ENCODE measurements around the gene ASIC2. TPM values are rescaled to one million over a fixed set of nuclear protein-coding genes. Genes with fewer than 3 reads are reported as not detected.

The ASIC2 gene
- total and polyA plus RNA-seq, 2 experiments from 2014 or later, result 0.52 to 2.8 TPM

DNA sequence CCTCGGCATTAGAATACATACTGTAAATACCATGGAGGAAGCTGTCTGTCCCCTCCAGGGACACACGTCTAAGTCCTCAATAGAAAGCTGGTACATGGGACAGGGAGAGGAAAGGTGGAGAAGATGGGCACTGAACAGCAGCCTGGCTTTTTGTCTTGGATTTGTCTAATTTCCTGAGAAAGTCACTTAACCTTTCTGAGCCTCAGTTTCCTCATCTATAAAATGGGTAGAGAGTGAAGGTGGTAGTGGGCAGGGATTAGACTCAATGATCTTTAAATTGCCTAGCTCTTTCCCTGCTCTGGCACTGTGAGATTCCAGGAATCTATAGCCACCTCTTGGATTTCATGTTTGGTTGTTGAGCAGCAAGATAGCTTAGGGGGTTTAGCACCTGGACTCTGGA, 96.2 kb downstream of the ASIC2 start:
- peaks cover 53% of the 10 kb centered on the region for H3K27me3 Mint-ChIP-seq (ENCODE audit: insufficient read depth, low read depth, poor library complexity)
- peaks cover 25% of the 10 kb centered on the region for H3K4me1 ChIP-seq (ENCODE audit: insufficient read depth)
- 0 out of 2 replicates have a peak, but pooled peaks cover 4% of the 10 kb centered on the region for H3F3A ChIP-seq (replicated peaks; ENCODE audit: low read depth)
- no peak for TF ChIP-seq STAT1 (IDR thresholded peaks at IDR 0.05; ENCODE audit: unreplicated experiment)
- TF ChIP-seq, protein P1, sequence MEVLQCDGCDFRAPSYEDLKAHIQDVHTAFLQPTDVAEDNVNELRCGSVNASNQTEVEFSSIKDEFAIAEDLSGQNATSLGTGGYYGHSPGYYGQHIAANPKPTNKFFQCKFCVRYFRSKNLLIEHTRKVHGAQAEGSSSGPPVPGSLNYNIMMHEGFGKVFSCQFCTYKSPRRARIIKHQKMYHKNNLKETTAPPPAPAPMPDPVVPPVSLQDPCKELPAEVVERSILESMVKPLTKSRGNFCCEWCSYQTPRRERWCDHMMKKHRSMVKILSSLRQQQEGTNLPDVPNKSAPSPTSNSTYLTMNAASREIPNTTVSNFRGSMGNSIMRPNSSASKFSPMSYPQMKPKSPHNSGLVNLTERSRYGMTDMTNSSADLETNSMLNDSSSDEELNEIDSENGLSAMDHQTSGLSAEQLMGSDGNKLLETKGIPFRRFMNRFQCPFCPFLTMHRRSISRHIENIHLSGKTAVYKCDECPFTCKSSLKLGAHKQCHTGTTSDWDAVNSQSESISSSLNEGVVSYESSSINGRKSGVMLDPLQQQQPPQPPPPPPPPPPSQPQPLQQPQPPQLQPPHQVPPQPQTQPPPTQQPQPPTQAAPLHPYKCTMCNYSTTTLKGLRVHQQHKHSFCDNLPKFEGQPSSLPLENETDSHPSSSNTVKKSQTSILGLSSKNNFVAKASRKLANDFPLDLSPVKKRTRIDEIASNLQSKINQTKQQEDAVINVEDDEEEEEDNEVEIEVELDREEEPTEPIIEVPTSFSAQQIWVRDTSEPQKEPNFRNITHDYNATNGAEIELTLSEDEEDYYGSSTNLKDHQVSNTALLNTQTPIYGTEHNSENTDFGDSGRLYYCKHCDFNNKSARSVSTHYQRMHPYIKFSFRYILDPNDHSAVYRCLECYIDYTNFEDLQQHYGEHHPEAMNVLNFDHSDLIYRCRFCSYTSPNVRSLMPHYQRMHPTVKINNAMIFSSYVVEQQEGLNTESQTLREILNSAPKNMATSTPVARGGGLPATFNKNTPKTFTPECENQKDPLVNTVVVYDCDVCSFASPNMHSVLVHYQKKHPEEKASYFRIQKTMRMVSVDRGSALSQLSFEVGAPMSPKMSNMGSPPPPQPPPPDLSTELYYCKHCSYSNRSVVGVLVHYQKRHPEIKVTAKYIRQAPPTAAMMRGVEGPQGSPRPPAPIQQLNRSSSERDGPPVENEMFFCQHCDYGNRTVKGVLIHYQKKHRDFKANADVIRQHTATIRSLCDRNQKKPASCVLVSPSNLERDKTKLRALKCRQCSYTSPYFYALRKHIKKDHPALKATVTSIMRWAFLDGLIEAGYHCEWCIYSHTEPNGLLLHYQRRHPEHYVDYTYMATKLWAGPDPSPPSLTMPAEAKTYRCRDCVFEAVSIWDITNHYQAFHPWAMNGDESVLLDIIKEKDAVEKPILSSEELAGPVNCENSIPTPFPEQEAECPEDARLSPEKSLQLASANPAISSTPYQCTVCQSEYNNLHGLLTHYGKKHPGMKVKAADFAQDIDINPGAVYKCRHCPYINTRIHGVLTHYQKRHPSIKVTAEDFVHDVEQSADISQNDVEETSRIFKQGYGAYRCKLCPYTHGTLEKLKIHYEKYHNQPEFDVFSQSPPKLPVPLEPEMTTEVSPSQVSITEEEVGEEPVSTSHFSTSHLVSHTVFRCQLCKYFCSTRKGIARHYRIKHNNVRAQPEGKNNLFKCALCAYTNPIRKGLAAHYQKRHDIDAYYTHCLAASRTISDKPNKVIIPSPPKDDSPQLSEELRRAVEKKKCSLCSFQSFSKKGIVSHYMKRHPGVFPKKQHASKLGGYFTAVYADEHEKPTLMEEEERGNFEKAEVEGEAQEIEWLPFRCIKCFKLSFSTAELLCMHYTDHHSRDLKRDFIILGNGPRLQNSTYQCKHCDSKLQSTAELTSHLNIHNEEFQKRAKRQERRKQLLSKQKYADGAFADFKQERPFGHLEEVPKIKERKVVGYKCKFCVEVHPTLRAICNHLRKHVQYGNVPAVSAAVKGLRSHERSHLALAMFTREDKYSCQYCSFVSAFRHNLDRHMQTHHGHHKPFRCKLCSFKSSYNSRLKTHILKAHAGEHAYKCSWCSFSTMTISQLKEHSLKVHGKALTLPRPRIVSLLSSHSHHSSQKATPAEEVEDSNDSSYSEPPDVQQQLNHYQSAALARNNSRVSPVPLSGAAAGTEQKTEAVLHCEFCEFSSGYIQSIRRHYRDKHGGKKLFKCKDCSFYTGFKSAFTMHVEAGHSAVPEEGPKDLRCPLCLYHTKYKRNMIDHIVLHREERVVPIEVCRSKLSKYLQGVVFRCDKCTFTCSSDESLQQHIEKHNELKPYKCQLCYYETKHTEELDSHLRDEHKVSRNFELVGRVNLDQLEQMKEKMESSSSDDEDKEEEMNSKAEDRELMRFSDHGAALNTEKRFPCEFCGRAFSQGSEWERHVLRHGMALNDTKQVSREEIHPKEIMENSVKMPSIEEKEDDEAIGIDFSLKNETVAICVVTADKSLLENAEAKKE (CRISPR knock-in tag; IDR thresholded peaks at IDR 0.05), result no peak
- TF ChIP-seq, protein P2, sequence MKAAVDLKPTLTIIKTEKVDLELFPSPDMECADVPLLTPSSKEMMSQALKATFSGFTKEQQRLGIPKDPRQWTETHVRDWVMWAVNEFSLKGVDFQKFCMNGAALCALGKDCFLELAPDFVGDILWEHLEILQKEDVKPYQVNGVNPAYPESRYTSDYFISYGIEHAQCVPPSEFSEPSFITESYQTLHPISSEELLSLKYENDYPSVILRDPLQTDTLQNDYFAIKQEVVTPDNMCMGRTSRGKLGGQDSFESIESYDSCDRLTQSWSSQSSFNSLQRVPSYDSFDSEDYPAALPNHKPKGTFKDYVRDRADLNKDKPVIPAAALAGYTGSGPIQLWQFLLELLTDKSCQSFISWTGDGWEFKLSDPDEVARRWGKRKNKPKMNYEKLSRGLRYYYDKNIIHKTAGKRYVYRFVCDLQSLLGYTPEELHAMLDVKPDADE (IDR thresholded peaks at IDR 0.05), result no peak
- TF ChIP-seq EZH2 (IDR thresholded peaks at IDR 0.05; ENCODE audit: low read depth, unreplicated experiment), result no peak
- no peak for TF ChIP-seq POLR2AphosphoS5 (IDR thresholded peaks at IDR 0.05; ENCODE audit: low read depth)
- TF ChIP-seq, protein P3, sequence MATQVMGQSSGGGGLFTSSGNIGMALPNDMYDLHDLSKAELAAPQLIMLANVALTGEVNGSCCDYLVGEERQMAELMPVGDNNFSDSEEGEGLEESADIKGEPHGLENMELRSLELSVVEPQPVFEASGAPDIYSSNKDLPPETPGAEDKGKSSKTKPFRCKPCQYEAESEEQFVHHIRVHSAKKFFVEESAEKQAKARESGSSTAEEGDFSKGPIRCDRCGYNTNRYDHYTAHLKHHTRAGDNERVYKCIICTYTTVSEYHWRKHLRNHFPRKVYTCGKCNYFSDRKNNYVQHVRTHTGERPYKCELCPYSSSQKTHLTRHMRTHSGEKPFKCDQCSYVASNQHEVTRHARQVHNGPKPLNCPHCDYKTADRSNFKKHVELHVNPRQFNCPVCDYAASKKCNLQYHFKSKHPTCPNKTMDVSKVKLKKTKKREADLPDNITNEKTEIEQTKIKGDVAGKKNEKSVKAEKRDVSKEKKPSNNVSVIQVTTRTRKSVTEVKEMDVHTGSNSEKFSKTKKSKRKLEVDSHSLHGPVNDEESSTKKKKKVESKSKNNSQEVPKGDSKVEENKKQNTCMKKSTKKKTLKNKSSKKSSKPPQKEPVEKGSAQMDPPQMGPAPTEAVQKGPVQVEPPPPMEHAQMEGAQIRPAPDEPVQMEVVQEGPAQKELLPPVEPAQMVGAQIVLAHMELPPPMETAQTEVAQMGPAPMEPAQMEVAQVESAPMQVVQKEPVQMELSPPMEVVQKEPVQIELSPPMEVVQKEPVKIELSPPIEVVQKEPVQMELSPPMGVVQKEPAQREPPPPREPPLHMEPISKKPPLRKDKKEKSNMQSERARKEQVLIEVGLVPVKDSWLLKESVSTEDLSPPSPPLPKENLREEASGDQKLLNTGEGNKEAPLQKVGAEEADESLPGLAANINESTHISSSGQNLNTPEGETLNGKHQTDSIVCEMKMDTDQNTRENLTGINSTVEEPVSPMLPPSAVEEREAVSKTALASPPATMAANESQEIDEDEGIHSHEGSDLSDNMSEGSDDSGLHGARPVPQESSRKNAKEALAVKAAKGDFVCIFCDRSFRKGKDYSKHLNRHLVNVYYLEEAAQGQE (IDR thresholded peaks at IDR 0.05; ENCODE audit: unreplicated experiment), result no peak
- TF ChIP-seq EZH2phosphoT487 (IDR thresholded peaks at IDR 0.05; ENCODE audit: unreplicated experiment), result no peak
- no peak for TF ChIP-seq NANOG (IDR thresholded peaks at IDR 0.05; ENCODE audit: borderline replicate concordance)
- TF ChIP-seq JUNB (IDR thresholded peaks at IDR 0.05; ENCODE audit: unreplicated experiment), result no peak
- no peak for TF ChIP-seq ZNF114 (CRISPR knock-in tag; IDR thresholded peaks at IDR 0.05)
- no peak for TF ChIP-seq CREB1 (CRISPR knock-in tag; IDR thresholded peaks at IDR 0.05; ENCODE audit: low read depth)
- TF ChIP-seq, protein P4, sequence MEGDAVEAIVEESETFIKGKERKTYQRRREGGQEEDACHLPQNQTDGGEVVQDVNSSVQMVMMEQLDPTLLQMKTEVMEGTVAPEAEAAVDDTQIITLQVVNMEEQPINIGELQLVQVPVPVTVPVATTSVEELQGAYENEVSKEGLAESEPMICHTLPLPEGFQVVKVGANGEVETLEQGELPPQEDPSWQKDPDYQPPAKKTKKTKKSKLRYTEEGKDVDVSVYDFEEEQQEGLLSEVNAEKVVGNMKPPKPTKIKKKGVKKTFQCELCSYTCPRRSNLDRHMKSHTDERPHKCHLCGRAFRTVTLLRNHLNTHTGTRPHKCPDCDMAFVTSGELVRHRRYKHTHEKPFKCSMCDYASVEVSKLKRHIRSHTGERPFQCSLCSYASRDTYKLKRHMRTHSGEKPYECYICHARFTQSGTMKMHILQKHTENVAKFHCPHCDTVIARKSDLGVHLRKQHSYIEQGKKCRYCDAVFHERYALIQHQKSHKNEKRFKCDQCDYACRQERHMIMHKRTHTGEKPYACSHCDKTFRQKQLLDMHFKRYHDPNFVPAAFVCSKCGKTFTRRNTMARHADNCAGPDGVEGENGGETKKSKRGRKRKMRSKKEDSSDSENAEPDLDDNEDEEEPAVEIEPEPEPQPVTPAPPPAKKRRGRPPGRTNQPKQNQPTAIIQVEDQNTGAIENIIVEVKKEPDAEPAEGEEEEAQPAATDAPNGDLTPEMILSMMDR (conservative IDR thresholded peaks at IDR 0.05; ENCODE audit: low read depth in 2 of 2), result no peak
- no peak for TF ChIP-seq ZNF331 (CRISPR knock-in tag; IDR thresholded peaks at IDR 0.05; ENCODE audit: low read depth)
- no peak overlapping the region for H3K4me2 ChIP-seq
- ATAC-seq (no peak), DNase-seq (ENCODE audit: low spot score) (no peak)
- H3K9me3 Mint-ChIP-seq, result no peaks in the 10 kb centered on the region
- H3K4me3 Mint-ChIP-seq, result no peak overlapping the region
- H3K4me1 Mint-ChIP-seq, result peaks cover 22% of the 10 kb centered on the region
- no peaks in the 10 kb centered on the region for H3K36me3 Mint-ChIP-seq (ENCODE audit: low read depth)
- no peak overlapping the region for H3K4me3 ChIP-seq
- no peaks in the 10 kb centered on the region for H3K9me2 ChIP-seq (ENCODE audit: insufficient read depth)
- H2AFZ ChIP-seq, result no peak overlapping the region
- H3K27ac Mint-ChIP-seq, result no peak overlapping the region
- H3K27me3 ChIP-seq (ENCODE audit: insufficient read depth), result peaks cover 80% of the 10 kb centered on the region
- no peaks in the 10 kb centered on the region for H3K79me2 ChIP-seq (replicated peaks; ENCODE audit: insufficient read depth)
- no peaks in the 10 kb centered on the region; the same call in 1 of the 2 replicates for H3K36me3 ChIP-seq (ENCODE audit: insufficient read depth)
- H4K20me1 ChIP-seq (replicated peaks; ENCODE audit: insufficient read depth), result no peaks in the 10 kb centered on the region
- H3K27ac ChIP-seq (ENCODE audit: low read depth), result no peak overlapping the region
